Glutamatergic neuron (in vitro differentiated cells): ENCODE measurements around the gene SRC. TPM values are rescaled to one million over a fixed set of nuclear protein-coding genes. Genes with fewer than 3 reads are reported as not detected.

ENCODE experiments used
- DNase-seq: peaks from one replicate; pipeline ENCODE4 v3.0.0; 2022
- H3K27ac Mint-ChIP-seq: one replicate; pipeline ENCODE4 v1.8.0; 2020; ENCODE audit warnings: mild to moderate bottlenecking, mixed read lengths, inconsistent platforms; ENCODE audit not compliant: unreplicated experiment
- H3K27me3 Mint-ChIP-seq: one replicate; pipeline ENCODE4 v1.8.0; 2020; ENCODE audit warnings: mild to moderate bottlenecking, moderate library complexity, mixed read lengths, inconsistent platforms; ENCODE audit not compliant: unreplicated experiment
- H3K36me3 Mint-ChIP-seq: one replicate; pipeline ENCODE4 v1.8.0; 2020; ENCODE audit warnings: mild to moderate bottlenecking, mixed read lengths, inconsistent platforms; ENCODE audit not compliant: unreplicated experiment
- H3K4me1 Mint-ChIP-seq: one replicate; pipeline ENCODE4 v1.8.0; 2020; ENCODE audit warnings: mild to moderate bottlenecking, low read depth, mixed read lengths, inconsistent platforms; ENCODE audit not compliant: unreplicated experiment
- H3K4me3 Mint-ChIP-seq: one replicate; pipeline ENCODE4 v1.8.0; 2020; ENCODE audit warnings: mild to moderate bottlenecking, mixed read lengths, inconsistent platforms; ENCODE audit not compliant: unreplicated experiment
- H3K9me3 Mint-ChIP-seq: one replicate; pipeline ENCODE4 v1.8.0; 2020; ENCODE audit warnings: mild to moderate bottlenecking, moderate library complexity, mixed read lengths, inconsistent platforms; ENCODE audit not compliant: unreplicated experiment
- total RNA-seq: library from RNA; stranded (reverse); fragmentation: NEBNext Ultra II Directional; extraction: Animal tissue kit (Norgen Biotek cat#: 25700); gene quantifications from one replicate; pipeline ENCODE4 v1.2.1, GENCODE V29; 2021; ENCODE audit not compliant: unreplicated experiment
- TF ChIP-seq, protein P1 (sequence below): fragments of 200-600 bp; sonication (generic); IDR thresholded peaks from one replicate; pipeline ENCODE4 v1.5.0; 2021; ENCODE audit not compliant: partially characterized antibody, unreplicated experiment

SRC gene
- total RNA-seq, 1 donor from 2014 or later, result 39.2 TPM

GRCh38 chr20:37372441-37372840 lies 26.5 kb downstream of the SRC start:
- TF ChIP-seq, protein P1, sequence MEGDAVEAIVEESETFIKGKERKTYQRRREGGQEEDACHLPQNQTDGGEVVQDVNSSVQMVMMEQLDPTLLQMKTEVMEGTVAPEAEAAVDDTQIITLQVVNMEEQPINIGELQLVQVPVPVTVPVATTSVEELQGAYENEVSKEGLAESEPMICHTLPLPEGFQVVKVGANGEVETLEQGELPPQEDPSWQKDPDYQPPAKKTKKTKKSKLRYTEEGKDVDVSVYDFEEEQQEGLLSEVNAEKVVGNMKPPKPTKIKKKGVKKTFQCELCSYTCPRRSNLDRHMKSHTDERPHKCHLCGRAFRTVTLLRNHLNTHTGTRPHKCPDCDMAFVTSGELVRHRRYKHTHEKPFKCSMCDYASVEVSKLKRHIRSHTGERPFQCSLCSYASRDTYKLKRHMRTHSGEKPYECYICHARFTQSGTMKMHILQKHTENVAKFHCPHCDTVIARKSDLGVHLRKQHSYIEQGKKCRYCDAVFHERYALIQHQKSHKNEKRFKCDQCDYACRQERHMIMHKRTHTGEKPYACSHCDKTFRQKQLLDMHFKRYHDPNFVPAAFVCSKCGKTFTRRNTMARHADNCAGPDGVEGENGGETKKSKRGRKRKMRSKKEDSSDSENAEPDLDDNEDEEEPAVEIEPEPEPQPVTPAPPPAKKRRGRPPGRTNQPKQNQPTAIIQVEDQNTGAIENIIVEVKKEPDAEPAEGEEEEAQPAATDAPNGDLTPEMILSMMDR, result no peak
- Mint-ChIP-seq H3K4me3 (no peak overlapping the region), H3K36me3 (no peaks in the 10 kb centered on the region), H3K27me3 (no peaks in the 10 kb centered on the region), H3K9me3 (peaks cover 3% of the 10 kb centered on the region), H3K27ac (no peak overlapping the region), H3K4me1 (peaks cover 4% of the 10 kb centered on the region)
- DNase-seq, result no peak

GRCh38 chr20:37373020-37373598 lies 27.2 kb downstream of the SRC start:
- Mint-ChIP-seq H3K36me3 (no peaks in the 10 kb centered on the region), H3K9me3 (peaks cover 3% of the 10 kb centered on the region), H3K27me3 (no peaks in the 10 kb centered on the region), H3K27ac (no peak overlapping the region), H3K4me1 (peaks cover 4% of the 10 kb centered on the region), H3K4me3 (no peak overlapping the region)
- TF ChIP-seq, protein P1, result no peak
- no peak for DNase-seq

- Mint-ChIP-seq H3K4me3 (no peak overlapping the region), H3K4me1 (peaks cover 8% of the 10 kb centered on the region), H3K27ac (no peak overlapping the region), H3K36me3 (no peaks in the 10 kb centered on the region), H3K9me3 (peaks cover 4% of the 10 kb centered on the region), H3K27me3 (peaks cover 1% of the 10 kb centered on the region)
- TF ChIP-seq, protein P1, result no peak
- no peak for DNase-seq
Observed at GRCh38 chr20:37375227-37375626, 29.3 kb downstream of the SRC start.

GRCh38 chr20:37376324-37376723 lies 30.4 kb downstream of the SRC start:
- Mint-ChIP-seq H3K9me3 (peaks cover 11% of the 10 kb centered on the region), H3K27me3 (peaks cover 1% of the 10 kb centered on the region), H3K4me3 (no peak overlapping the region), H3K36me3 (no peaks in the 10 kb centered on the region), H3K27ac (no peak overlapping the region), H3K4me1 (peaks cover 10% of the 10 kb centered on the region)
- DNase-seq, result no peak
- TF ChIP-seq, protein P1, result no peak

DNA sequence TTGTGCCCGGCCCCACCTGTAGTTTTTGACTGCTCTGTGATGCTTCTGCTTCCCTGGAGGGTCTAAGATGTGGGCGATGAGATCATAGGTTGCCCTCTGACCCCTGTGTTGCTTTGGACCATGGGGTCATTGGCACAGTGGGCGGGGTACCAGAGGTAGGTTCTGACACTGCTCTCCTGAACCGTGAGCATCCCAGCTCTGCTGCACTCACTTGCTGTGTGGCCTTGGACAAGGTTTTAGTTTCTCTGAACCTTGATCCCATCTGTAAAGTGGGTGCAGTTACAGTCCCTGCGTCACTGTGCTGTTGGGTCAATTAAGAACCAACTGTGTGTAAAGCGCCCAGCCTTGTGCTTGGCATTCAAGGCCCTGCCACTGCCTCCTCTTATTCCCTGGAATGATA lies 30.9 kb downstream of the SRC start:
- Mint-ChIP-seq H3K36me3 (no peaks in the 10 kb centered on the region), H3K27ac (no peak overlapping the region), H3K4me3 (no peak overlapping the region), H3K27me3 (peaks cover 1% of the 10 kb centered on the region), H3K4me1 (peaks cover 10% of the 10 kb centered on the region), H3K9me3 (peaks cover 11% of the 10 kb centered on the region)
- TF ChIP-seq, protein P1, result no peak
- DNase-seq, result no peak
